H1 (cell line): ENCODE results near the gene RTCA. TPM values are rescaled to one million over a fixed set of nuclear protein-coding genes. Genes with fewer than 3 reads are reported as not detected.
A peak's percentile ranks its signal among the peaks of the same experiment; 100 is the strongest.

Experiments
- CTCF ChIA-PET: fragments of 300-600 bp; sonication (Branson Sonifier 250); formaldehyde crosslinking; loops from one replicate; lab custom pipeline; 2021; ENCODE audit not compliant: partially characterized antibody; lab: Charles Lee
- POLR2A ChIA-PET: fragments of 300-600 bp; sonication (Branson Sonifier 250); formaldehyde crosslinking; loops from one replicate; lab custom pipeline; 2021; ENCODE audit warnings: inconsistent platforms; ENCODE audit not compliant: partially characterized antibody; lab: Charles Lee
- DNase-seq, 2 experiments: peaks; one replicate each; pipeline versions ENCODE4 v3.0.0 to v3.0.0-alpha.2; 2010 to 2022; ENCODE audit warnings: low spot score in 2 of 2, low read depth in 1 of 2, mixed read lengths in 1 of 2
- FAIRE-seq: peaks from 2 replicates; lab custom pipeline; 2011; peaks lifted over from hg19 to GRCh38; lab: Jason Lieb, UNC
- H2AFZ ChIP-seq: 2 replicates; pipeline ENCODE4 v1.8.1; 2012; ENCODE audit warnings: low read length, inconsistent platforms
- H2AK5ac ChIP-seq: 2 replicates; pipeline ENCODE4 v1.6.1; 2013; ENCODE audit warnings: low read depth, low read length
- H2BK120ac ChIP-seq: replicated peaks from 2 replicates; pipeline ENCODE3; 2013; ENCODE audit warnings: low read depth, low read length, inconsistent platforms
- H2BK12ac ChIP-seq: 2 replicates; pipeline ENCODE4 v1.6.1; 2013; ENCODE audit warnings: low read depth, low read length
- H2BK15ac ChIP-seq: 2 replicates; pipeline ENCODE4 v1.6.1; 2013; ENCODE audit warnings: low read length
- H2BK20ac ChIP-seq: 2 replicates; pipeline ENCODE4 v1.6.1; 2013; ENCODE audit warnings: low read length
- H2BK5ac ChIP-seq: 2 replicates; pipeline ENCODE4 v1.6.1; 2013; ENCODE audit warnings: low read depth, low read length
- H3K14ac ChIP-seq: 2 replicates; pipeline ENCODE4 v1.6.1; 2013; ENCODE audit warnings: inconsistent platforms; ENCODE audit not compliant: insufficient read length
- H3K18ac ChIP-seq: 2 replicates; pipeline ENCODE4 v1.6.1; 2013; ENCODE audit warnings: low read length; ENCODE audit errors: extremely low read depth
- H3K23ac ChIP-seq: 2 replicates; pipeline ENCODE4 v1.6.1; 2013; ENCODE audit warnings: inconsistent platforms; ENCODE audit not compliant: insufficient read length
- H3K23me2 ChIP-seq: 2 replicates; pipeline ENCODE4 v1.6.1; 2013; ENCODE audit warnings: low read depth, low read length
- H3K27ac ChIP-seq: 2 replicates; pipeline ENCODE4 v1.6.1; 2011; ENCODE audit warnings: low read depth, low read length, inconsistent platforms
- H3K27me3 ChIP-seq, 4 experiments: replicated peaks in 1 of 4; 1 replicate in 1 of 4; 2 replicates in 3 of 4; pipeline versions ENCODE4 v1.6.1 to v1.8.1; 2011 to 2013; ENCODE audit warnings: low read length in 3 of 4, mild to moderate bottlenecking in 3 of 4, inconsistent platforms in 2 of 4, mixed read lengths in 2 of 4, moderate library complexity in 1 of 4; ENCODE audit not compliant: control insufficient read depth in 3 of 4, insufficient read depth in 3 of 4; ENCODE audit errors: extremely low read depth in 1 of 4
- H3K36me3 ChIP-seq, 4 experiments: 2 replicates each; pipeline versions ENCODE4 v1.6.1 to v1.8.1; 2011 to 2013; ENCODE audit warnings: mild to moderate bottlenecking in 4 of 4, low read length in 3 of 4, moderate library complexity in 2 of 4, control low read depth in 1 of 4, inconsistent platforms in 1 of 4; ENCODE audit not compliant: insufficient read depth in 4 of 4, control insufficient read depth in 2 of 4
- H3K4ac ChIP-seq: replicated peaks from 2 replicates; pipeline ENCODE3; 2013; ENCODE audit warnings: low read length, low read depth, mixed read lengths, inconsistent platforms; ENCODE audit not compliant: insufficient read length
- H3K4me1 ChIP-seq, 4 experiments: replicated peaks in 1 of 4; 1 replicate in 1 of 4; 2 replicates in 3 of 4; pipeline versions ENCODE4 v1.6.1 to v1.8.1; 2011 to 2013; ENCODE audit warnings: low read length in 3 of 4, inconsistent platforms in 2 of 4, mixed read lengths in 1 of 4; ENCODE audit not compliant: insufficient read depth in 4 of 4, control insufficient read depth in 3 of 4
- H3K4me2 ChIP-seq, 2 experiments: 2 replicates each; pipeline versions ENCODE4 v1.6.1 to v1.8.1; 2011 to 2013; ENCODE audit warnings: low read depth in 2 of 2, low read length in 2 of 2, control low read depth in 1 of 2, inconsistent platforms in 1 of 2, mild to moderate bottlenecking in 1 of 2; ENCODE audit not compliant: insufficient read depth in 1 of 2
- H3K4me3 ChIP-seq, 4 experiments: fragments of 200-600, 300-600 bp in 1 of 4; sonication (generic), shearing (Covaris generic), sonication (Bioruptor Twin) in 1 of 4; 2 replicates each; pipeline versions ENCODE4 v1.5.1 to v1.8.1; 2011 to 2016; ENCODE audit warnings: low read length in 4 of 4, low read depth in 3 of 4, control low read depth in 2 of 4, inconsistent platforms in 2 of 4, mild to moderate bottlenecking in 2 of 4, mixed read lengths in 1 of 4, moderate library complexity in 1 of 4; ENCODE audit not compliant: insufficient read depth in 2 of 4; ENCODE audit errors: extremely low read depth in 1 of 4
- H3K56ac ChIP-seq: replicated peaks from 2 replicates; pipeline ENCODE3; 2013; ENCODE audit warnings: low read depth, mild to moderate bottlenecking, mixed read lengths, low read length, inconsistent platforms; ENCODE audit not compliant: insufficient read length
- H3K79me1 ChIP-seq: 2 replicates; pipeline ENCODE4 v1.6.1; 2013; ENCODE audit warnings: low read depth, low read length, control low read depth
- H3K79me2 ChIP-seq, 2 experiments: 2 replicates each; pipeline versions ENCODE4 v1.6.1 to v1.8.1; 2012 to 2013; ENCODE audit warnings: low read length in 2 of 2, mild to moderate bottlenecking in 2 of 2, inconsistent platforms in 1 of 2; ENCODE audit not compliant: insufficient read depth in 2 of 2, control insufficient read depth in 1 of 2
- H3K9ac ChIP-seq, 4 experiments: replicated peaks in 1 of 4; 1 replicate in 1 of 4; 2 replicates in 3 of 4; pipeline versions ENCODE4 v1.6.1 to v1.8.1; 2011 to 2013; ENCODE audit warnings: low read depth in 3 of 4, low read length in 3 of 4, control low read depth in 2 of 4, mild to moderate bottlenecking in 2 of 4, moderate library complexity in 2 of 4, inconsistent platforms in 1 of 4; ENCODE audit errors: extremely low read depth in 1 of 4
- H3K9me3 ChIP-seq, 2 experiments: 2 replicates each; pipeline versions ENCODE4 v1.6.1 to v1.8.1; 2012 to 2013; ENCODE audit warnings: mild to moderate bottlenecking in 2 of 2, moderate library complexity in 2 of 2, control low read depth in 1 of 2, inconsistent platforms in 1 of 2, low read depth in 1 of 2, low read length in 1 of 2, mixed read lengths in 1 of 2; ENCODE audit not compliant: insufficient read depth in 2 of 2
- H4K20me1 ChIP-seq, 2 experiments: replicated peaks in 1 of 2; 2 replicates each; pipeline versions ENCODE3 to v1.8.1; 2011 to 2013; ENCODE audit warnings: inconsistent platforms in 2 of 2, low read length in 2 of 2, mild to moderate bottlenecking in 1 of 2; ENCODE audit not compliant: insufficient read depth in 2 of 2, control insufficient read depth in 1 of 2
- H4K5ac ChIP-seq: 2 replicates; pipeline ENCODE4 v1.6.1; 2013; ENCODE audit warnings: low read length, low read depth, mixed read lengths, inconsistent platforms; ENCODE audit not compliant: insufficient read length
- H4K8ac ChIP-seq: 2 replicates; pipeline ENCODE4 v1.8.0; 2013; ENCODE audit warnings: mild to moderate bottlenecking, moderate library complexity, low read length, inconsistent platforms; ENCODE audit not compliant: insufficient read depth; ENCODE audit errors: extremely low read depth
- H4K91ac ChIP-seq: replicated peaks from 2 replicates; pipeline ENCODE3; 2013; ENCODE audit warnings: low read length, mixed read lengths, inconsistent platforms; ENCODE audit not compliant: insufficient read length
- KDM4A ChIP-seq: IDR thresholded peaks from one replicate; pipeline ENCODE4 v1.7.1; 2012; ENCODE audit warnings: low read depth, mild to moderate bottlenecking, moderate library complexity, low read length, inconsistent platforms; ENCODE audit not compliant: severe bottlenecking
- NANOG ChIP-seq: IDR thresholded peaks from 2 replicates; pipeline ENCODE4 v1.6.1; 2011; ENCODE audit warnings: low read length, low read depth, mild to moderate bottlenecking, inconsistent platforms; ENCODE audit not compliant: insufficient read depth, poor library complexity, severe bottlenecking
- RBBP5 ChIP-seq: IDR thresholded peaks from 2 replicates; pipeline ENCODE4 v1.7.1; 2012; ENCODE audit warnings: low read depth, mild to moderate bottlenecking, inconsistent platforms, low read length, moderate library complexity, borderline replicate concordance
- RXRA ChIP-seq: IDR thresholded peaks from 2 replicates; pipeline ENCODE4 v1.6.1; 2011; ENCODE audit warnings: low read depth, mild to moderate bottlenecking, low read length, moderate library complexity; ENCODE audit not compliant: insufficient read depth
- SIX5 ChIP-seq: IDR thresholded peaks from 2 replicates; pipeline ENCODE4 v1.6.1; 2011; ENCODE audit warnings: mild to moderate bottlenecking, low read depth, low read length
- WGBS, 2 experiments: shearing (Covaris generic) in 1 of 2; methylation state at CpG; one replicate each; pipeline versions ENCODE4 v1.1.6 to v1.1.7; 2013 to 2015; ENCODE audit warnings: low lambda C conversion rate in 2 of 2, mixed read lengths in 2 of 2, inconsistent platforms in 1 of 2, low coverage in 1 of 2, missing lambda C conversion rate in 1 of 2; ENCODE audit not compliant: insufficient replicate concordance in 2 of 2, insufficient coverage in 1 of 2, insufficient read length in 1 of 2; ENCODE audit errors: extremely low coverage in 1 of 2, missing lambda C conversion rate in 1 of 2; 5-methylcytosine and 5-hydroxymethylcytosine counted together
- polyA plus RNA-seq, 7 experiments: library from polyadenylated mRNA; depleted of rRNA in 3 of 7; stranded (reverse) in 5 of 7; unstranded in 2 of 7; fragments of >200 nt in 5 of 7; fragments of 200-250 nt in 2 of 7; gene quantifications; 1 replicate in 5 of 7; 2 replicates in 1 of 7; 4 replicates in 1 of 7; pipeline versions ENCODE4 v1.2.1 to v1.2.3, GENCODE V29; 2011 to 2013; ENCODE audit warnings: missing spikeins in 2 of 7, mixed read lengths in 2 of 7
- total RNA-seq: library from RNA; stranded (reverse); fragmentation: NEBNext Ultra II Directional; extraction: Animal tissue kit (Norgen Biotek cat#: 25700); gene quantifications from 2 replicates; pipeline ENCODE4 v1.2.1, GENCODE V29; 2021

Gene RTCA
- total and polyA plus RNA-seq, 2 of the 8 experiments (the other 6 are each of a cell fraction or from before 2014, with no cell fraction given), result 13.8 to 31.6 TPM

GRCh38 chr1:100313382-100313781 is 47.4 kb downstream of the RTCA start:
- H3K79me2 ChIP-seq, result no peaks in the 10 kb centered on the region
- WGBS, 2 experiments, result 81% methylated on average over 4 of the region's 4 CpGs; no CpG with 5 or more reads in 1 of the 2 experiments
- no peak overlapping the region for H3K56ac ChIP-seq
- ChIA-PET CTCF (interaction anchor here (1.6 kb wide), 1 partner anchor 10 kb away, joined by 5 read pairs; no protein-coding TSS in a partner anchor), POLR2A (interaction anchor here (1.1 kb wide), 1 partner anchor 13 kb away, joined by 3 read pairs; no protein-coding TSS in a partner anchor)
- H3K9me3 ChIP-seq, result no peaks in the 10 kb centered on the region
- no peak overlapping the region for H2BK5ac ChIP-seq
- H3K36me3 ChIP-seq, result no peaks in the 10 kb centered on the region
- no peak overlapping the region for H3K9ac ChIP-seq
- DNase-seq (no peak), FAIRE-seq (no peak)
- H2BK15ac ChIP-seq, result 0 out of 2 replicates have a peak overlapping the region, but pooled peaks have one; percentile 14
- H2BK12ac ChIP-seq, result peak overlapping the region; percentile 75
- no peak overlapping the region for H4K91ac ChIP-seq
- H3K4ac ChIP-seq, result no peak overlapping the region
- H3K4me1 ChIP-seq, result peaks cover 0 to 4% (median 0%) of the 10 kb centered on the region in 4 experiments; a peak in 1 of 7 replicates
- H4K5ac ChIP-seq, result no peak overlapping the region
- 0 out of 2 replicates have a peak overlapping the region, but pooled peaks have one; percentile 27 for H2AFZ ChIP-seq
- no peak overlapping the region for H3K14ac ChIP-seq
- H3K23me2 ChIP-seq, result no peaks in the 10 kb centered on the region
- TF ChIP-seq NANOG, result no peak
- TF ChIP-seq KDM4A, result no peak
- TF ChIP-seq RXRA, result no peak
- no peak for TF ChIP-seq SIX5
- TF ChIP-seq RBBP5, result no peak
- H3K23ac ChIP-seq, result no peak overlapping the region
- H2BK20ac ChIP-seq, result no peak overlapping the region
- no peak overlapping the region for H3K4me2 ChIP-seq
- H2AK5ac ChIP-seq, result no peak overlapping the region
- no peak overlapping the region for H3K18ac ChIP-seq
- no peaks in the 10 kb centered on the region for H3K27me3 ChIP-seq
- H3K4me3 ChIP-seq, result no peak overlapping the region
- H2BK120ac ChIP-seq, result no peak overlapping the region
- no peaks in the 10 kb centered on the region for H4K20me1 ChIP-seq
- H4K8ac ChIP-seq, result no peak overlapping the region
- no peak overlapping the region for H3K27ac ChIP-seq
- no peaks in the 10 kb centered on the region for H3K79me1 ChIP-seq
